ENCODE data around the gene DNAI1.

The DNAI1 gene

GRCh38 chr9:34563262-34563661 is 104.7 kb downstream of the DNAI1 start:
- no peak for TF ChIP-seq CTCF (IDR thresholded peaks at IDR 0.05)
- TF ChIP-seq ZFX (IDR thresholded peaks at IDR 0.05; ENCODE audit: borderline replicate concordance), result no peak
- H3K27ac ChIP-seq, result no peak overlapping the region

GRCh38 chr9:34564617-34565016 is 106.0 kb downstream of the DNAI1 start:
- TF ChIP-seq CTCF (IDR thresholded peaks at IDR 0.05), result no peak
- no peak overlapping the region for H3K27ac ChIP-seq

GRCh38 chr9:34565856-34566255 is 107.3 kb downstream of the DNAI1 start:
- H3K27ac ChIP-seq, result no peak overlapping the region

GRCh38 chr9:34566322-34566721 is 107.7 kb downstream of the DNAI1 start:
- no peak overlapping the region for H3K27ac ChIP-seq
- TF ChIP-seq CTCF (IDR thresholded peaks at IDR 0.05), result no peak
- no peak for TF ChIP-seq ZFX (IDR thresholded peaks at IDR 0.05; ENCODE audit: borderline replicate concordance)

More at GRCh38 chr9:34565856-34566255, 107.3 kb downstream of the DNAI1 start:
- no peak for TF ChIP-seq ZFX (IDR thresholded peaks at IDR 0.05; ENCODE audit: borderline replicate concordance)
- TF ChIP-seq CTCF (IDR thresholded peaks at IDR 0.05), result no peak

- no peak overlapping the region for H3K27ac ChIP-seq
- no peak for TF ChIP-seq ZFX (IDR thresholded peaks at IDR 0.05; ENCODE audit: borderline replicate concordance)
- TF ChIP-seq CTCF (IDR thresholded peaks at IDR 0.05), result no peak
Measured at GRCh38 chr9:34566972-34567371, 108.4 kb downstream of the DNAI1 start.

GRCh38 chr9:34568133-34568532 is 109.5 kb downstream of the DNAI1 start:
- no peak overlapping the region for H3K27ac ChIP-seq
- no peak for TF ChIP-seq CTCF (IDR thresholded peaks at IDR 0.05)

- TF ChIP-seq ZFX (IDR thresholded peaks at IDR 0.05; ENCODE audit: borderline replicate concordance), result no peak
- TF ChIP-seq CTCF (IDR thresholded peaks at IDR 0.05), result no peak
Measured at GRCh38 chr9:34568774-34569173, 110.2 kb downstream of the DNAI1 start.

More at GRCh38 chr9:34568774-34569173, 110.2 kb downstream of the DNAI1 start:
- H3K27ac ChIP-seq, result no peak overlapping the region

Data from 22Rv1 (cell line).